NCI-H526 (cell line): ENCODE measurements around the gene CARD14.
"Not testable (repeated sequence)": the region's sequence is repeated elsewhere in the genome, so short reads cannot be mapped to it uniquely, and the experiment has no call there.

Experiments used
- DNase-seq, 2 experiments: peaks; one replicate each; lab custom pipeline; 2025; lab: John Stamatoyannopoulos, UW

CARD14 gene

DNA sequence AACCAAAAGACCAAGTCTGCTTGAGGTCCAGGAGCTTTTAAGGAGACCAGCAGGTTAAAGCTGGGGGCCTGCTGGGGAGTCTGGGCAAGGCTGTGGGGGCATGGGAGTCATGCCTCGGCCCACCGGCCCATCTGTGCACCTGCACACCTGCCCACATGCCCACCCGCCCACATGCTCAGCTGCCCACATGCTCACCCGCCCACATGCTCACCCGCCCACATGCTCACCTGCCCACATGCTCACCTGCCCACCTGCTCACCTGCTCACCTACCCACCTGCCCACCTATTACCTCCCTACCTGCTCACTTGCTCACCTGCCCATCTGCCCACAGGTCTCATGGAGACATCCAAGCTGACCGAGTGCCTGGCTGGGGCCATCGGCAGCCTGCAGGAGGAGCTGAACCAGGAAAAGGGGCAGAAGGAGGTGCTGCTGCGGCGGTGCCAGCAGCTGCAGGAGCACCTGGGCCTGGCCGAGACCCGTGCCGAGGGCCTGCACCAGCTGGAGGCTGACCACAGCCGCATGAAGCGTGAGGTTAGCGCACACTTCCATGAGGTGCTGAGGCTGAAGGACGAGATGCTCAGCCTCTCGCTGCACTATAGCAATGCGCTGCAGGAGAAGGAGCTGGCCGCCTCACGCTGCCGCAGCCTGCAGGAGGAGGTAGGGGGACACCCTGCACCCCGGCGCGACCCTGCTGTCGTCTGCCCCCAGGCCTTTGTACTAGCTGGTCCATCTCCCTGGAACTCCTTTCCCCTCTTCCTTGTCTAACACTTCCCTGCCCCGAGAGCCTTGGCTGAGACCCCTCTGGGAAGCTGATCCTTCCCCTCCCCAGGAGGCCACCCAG lies 14.0 kb downstream of the CARD14 start:
- no peak for DNase-seq

DNA sequence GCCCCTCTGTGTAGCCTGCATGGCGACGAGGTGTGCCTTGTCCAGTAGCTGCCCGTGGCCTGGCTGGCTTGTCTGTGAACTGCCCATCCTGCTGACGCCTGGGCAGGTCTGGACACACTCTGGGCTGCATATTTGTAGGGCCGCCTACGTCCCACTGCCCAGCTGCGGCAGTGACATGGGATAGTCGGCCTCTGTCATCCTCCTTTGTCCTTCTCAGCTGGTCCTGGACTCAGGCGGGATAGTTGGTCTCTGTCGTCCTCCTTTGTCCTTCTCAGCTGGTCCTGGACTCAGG lies 14.5 kb downstream of the CARD14 start:
- DNase-seq = no peak

DNA sequence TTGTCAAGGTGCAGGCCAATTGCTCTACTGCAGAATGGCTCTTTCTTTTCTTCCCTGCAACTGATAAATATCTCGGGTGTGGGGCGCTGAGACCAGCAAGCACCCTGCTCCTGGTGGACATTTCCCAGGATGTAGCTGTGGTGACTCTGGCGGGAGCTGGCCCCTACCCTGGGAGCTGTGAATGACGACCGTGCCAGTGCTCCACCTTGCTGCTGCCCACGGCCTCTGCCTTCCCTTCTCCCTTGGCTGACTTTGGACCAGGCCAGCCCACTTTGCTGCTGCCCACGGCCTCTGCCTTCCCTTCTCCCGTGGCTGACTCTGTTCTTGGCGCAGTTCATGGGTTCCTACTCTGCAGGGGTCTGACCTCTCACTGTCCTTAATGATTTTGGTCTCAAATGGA lies 16.1 kb downstream of the CARD14 start:
- DNase-seq = no peak

GRCh38 chr17:80187090-80187489 lies 17.3 kb downstream of the CARD14 start:
- no peak for DNase-seq

DNA sequence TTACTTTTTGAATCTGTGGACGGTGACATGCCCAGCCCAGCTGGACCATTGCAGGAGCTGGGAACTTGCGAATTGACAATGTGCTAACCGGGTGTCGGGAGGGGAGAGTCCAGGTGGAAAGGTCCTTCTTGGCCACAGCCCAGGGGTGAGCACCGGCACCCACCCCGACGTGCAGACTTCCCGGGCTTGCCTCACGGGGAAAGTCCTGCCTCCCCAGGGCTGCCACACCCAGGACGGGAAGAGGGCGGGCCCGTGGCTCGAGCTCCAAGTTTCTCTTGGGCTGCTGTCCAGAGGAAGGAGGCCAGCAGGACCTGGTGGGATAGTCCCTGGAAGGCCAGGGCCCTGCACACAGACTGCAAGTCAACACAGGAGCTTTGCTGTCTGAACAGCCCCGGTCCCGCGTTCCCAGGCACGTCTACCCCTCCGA lies 17.7 kb downstream of the CARD14 start:
- DNase-seq = no peak

GRCh38 chr17:80189611-80190010 lies 19.8 kb downstream of the CARD14 start:
- DNase-seq = no peak

DNA sequence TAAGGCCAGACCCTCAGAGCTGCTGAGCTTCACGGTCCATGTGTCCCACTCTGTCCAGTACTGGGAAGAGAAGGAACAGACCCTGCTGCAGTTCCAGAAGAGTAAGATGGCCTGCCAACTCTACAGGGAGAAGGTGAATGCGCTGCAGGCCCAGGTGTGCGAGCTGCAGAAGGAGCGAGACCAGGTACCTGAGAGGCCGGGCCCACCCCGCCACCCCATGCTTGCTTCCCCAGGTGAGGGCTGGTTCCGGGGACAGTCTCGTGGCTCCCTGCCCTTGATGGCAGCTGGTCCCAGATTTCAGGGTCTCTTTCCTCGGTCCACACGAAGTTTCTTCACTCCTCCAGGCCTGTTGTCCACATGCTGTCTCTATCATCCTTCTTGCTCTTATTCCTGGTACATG lies 20.9 kb downstream of the CARD14 start:
- no peak for DNase-seq

GRCh38 chr17:80191192-80191591 lies 21.4 kb downstream of the CARD14 start:
- peak in 1 of 2 experiments; percentile 31 for DNase-seq

DNA sequence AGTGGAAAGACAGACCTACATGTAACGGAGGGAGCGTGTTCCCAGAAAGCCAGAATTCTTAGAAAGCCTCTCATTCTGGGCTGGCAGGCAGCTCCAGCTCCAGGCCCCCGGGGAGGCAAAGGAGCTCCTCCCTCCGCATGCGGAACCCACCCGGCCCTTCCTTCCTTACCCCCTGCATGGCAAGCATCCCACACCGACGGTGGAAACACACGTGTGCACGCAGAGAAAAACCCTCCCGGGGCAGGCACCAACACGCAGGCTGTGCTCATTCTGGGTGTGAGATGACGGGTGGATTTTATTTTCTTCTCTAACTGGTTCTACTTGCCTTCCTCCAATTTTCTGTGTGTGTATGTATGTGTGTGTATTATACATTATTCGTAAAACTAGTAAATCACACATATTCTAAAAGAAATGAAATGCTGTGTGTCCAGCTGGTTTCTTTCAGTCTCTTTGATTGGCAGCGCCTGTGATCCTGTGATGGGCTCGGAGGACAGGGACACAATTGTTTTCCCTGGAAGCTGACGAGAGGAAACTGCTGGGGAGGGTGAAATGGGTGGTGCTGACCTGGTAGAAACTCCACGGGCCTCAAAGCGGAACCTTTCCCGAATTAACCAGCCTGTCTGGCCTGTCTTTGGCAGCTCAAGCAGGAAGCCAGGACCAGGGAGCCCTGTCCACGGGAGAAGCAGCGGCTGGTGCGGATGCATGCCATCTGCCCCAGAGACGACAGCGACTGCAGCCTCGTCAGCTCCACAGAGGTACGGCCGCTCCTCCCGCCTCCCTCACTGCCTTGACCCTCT lies 22.2 kb downstream of the CARD14 start:
- DNase-seq = no peak

DNA sequence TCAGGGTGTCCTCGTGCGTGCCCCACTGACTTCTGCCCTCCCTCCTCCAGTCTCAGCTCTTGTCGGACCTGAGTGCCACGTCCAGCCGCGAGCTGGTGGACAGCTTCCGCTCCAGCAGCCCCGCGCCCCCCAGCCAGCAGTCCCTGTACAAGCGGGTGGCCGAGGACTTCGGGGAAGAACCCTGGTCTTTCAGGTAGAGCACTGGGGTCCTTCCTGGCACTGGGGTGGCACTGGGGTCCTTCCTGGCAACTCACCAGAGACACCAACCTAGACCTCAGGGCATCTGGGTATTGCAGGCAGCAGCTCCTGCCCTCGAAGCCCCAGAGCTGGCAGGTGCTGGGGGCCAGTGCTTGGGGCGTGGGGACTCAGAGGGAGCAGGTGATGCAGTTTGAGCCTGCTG lies 25.3 kb downstream of the CARD14 start:
- no peak for DNase-seq

GRCh38 chr17:80195671-80196529 lies 26.1 kb downstream of the CARD14 start:
- DNase-seq = peak in 1 of 2 experiments; percentile 19

GRCh38 chr17:80196652-80197051 lies 26.8 kb downstream of the CARD14 start:
- DNase-seq = no peak

- DNase-seq = peak in 1 of 2 experiments; percentile 31
Measured at GRCh38 chr17:80198144-80198661, 28.4 kb downstream of the CARD14 start.

GRCh38 chr17:80199295-80199694 lies 29.5 kb downstream of the CARD14 start:
- not testable (repeated sequence) for DNase-seq

DNA sequence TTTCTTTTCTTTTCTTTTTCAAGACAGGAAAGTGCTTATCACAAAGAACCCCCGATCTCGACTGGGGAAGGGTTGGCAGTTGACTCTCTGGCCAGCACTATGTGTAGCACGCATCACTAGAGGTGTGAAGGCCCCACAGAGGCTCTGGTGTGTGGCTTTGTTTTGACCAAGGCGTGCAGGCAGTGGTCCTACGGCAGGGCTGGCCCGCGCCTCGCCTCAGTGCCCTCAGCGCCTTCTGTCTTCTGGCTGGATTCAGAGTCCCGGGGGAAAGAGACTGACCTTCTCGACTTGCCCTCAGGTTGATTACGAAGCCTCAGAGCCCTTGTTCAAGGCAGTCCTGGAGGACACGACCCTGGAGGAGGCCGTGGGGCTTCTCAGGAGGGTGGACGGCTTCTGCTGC lies 31.6 kb downstream of the CARD14 start:
- no peak for DNase-seq

DNA sequence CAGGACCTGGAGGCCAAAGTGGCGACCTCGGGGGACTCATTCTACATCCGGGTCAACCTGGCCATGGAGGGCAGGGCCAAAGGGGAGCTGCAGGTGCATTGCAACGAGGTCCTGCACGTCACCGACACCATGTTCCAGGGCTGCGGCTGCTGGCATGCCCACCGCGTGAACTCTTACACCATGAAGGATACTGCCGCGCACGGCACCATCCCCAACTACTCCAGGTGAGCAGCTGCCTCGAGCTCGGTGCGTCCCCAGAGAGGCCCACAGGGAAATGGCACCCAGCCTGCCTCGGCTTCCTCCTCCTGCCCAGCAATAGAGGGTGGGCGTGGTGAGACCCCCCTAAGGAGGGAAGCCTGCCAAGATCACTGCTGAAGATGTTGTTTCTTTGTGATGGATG lies 32.4 kb downstream of the CARD14 start:
- no peak for DNase-seq

DNA sequence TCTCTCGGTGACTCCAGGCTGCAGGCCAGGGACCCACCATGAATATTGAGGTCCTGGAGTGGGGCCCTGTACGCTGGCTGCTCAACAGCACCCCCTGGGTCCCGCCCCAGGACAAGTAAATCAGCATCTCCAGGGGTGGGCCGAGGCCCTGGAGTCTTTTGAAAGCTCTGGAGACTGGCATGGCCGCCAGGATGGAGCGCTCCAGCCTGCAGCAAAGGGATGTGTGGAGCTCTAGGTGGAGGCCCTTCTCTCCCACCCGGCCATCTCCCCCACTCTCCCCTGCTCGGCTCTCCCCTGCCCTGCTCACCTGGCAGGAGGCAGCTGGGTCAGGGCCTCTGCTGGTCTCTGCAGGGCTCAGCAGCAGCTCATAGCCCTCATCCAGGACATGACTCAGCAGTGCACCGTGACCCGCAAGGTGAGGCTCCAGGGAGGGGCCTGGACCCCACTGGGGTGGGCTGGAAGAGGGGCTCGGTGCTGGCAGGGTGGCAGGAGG lies 33.7 kb downstream of the CARD14 start:
- DNase-seq = no peak

DNA sequence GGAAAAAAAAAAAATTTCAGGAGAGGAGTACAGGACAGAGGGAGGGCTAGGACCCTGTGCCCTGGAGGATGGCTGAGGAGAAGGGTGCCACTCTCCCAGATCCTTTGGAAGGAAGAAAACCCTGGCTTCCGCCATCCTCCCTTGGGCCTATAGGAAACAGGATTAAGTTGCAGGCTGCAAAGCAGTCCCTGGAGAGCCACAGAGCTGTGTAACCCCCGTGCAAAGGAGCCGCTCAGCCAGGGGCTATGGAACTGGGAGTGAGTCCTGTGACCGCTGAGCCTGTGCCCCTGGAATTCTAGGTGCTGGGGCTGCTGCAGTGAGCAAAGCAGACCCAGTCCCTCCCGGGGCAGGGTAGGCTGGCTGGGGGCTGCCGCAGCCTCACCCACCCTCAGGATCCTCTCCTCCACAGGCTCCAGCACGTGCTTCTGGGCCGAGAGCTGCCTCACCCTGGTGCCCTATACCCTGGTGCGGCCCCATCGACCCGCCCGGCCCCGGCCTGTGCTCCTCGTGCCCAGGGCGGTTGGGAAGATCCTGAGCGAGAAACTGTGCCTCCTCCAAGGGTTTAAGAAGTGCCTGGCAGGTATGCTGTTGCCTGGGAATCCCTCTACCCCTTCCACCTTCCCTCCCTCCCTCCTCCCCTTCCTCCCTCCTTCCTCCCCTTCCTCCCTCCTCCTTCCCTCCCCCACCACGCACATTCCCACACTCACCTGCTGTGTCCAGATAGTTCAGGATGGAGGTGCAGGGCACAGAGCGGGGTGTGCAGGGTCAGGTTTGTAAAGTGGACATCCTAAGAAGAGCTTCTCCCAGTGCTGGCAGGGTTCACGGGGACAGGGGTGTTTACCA lies 35.0 kb downstream of the CARD14 start:
- DNase-seq = no peak

- DNase-seq = no peak
Measured at GRCh38 chr17:80205811-80206210, 36.0 kb downstream of the CARD14 start.

DNA sequence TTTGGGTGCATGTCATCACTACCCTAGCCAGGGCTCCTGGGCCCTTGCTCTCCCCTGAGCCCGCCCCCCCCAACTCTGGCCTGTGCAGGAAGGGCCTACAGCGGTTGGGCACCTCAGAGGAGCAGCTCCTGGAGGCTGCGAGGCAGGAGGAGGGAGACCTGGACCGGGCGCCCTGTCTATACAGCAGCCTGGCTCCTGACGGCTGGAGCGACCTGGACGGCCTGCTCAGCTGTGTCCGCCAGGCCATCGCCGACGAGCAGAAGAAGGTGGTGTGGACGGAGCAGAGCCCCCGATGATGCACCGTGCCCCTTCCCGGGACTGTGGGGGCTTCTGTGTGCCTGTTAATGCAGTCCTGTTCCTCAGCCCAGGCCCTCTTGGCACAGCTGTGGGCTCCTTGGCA lies 38.2 kb downstream of the CARD14 start:
- DNase-seq = no peak

- DNase-seq = no peak
Measured at GRCh38 chr17:80209765-80210164, 39.9 kb downstream of the CARD14 start.
